Cardiac muscle cell (in vitro differentiated cells and primary cell): ENCODE data around the gene KANSL1. TPM values are rescaled to one million over a fixed set of nuclear protein-coding genes. Genes with fewer than 3 reads are reported as not detected.

Experiments
- DNase-seq, 2 donors: peaks; one replicate each; pipeline versions ENCODE4 v3.0.0 to v3.0.0-alpha.2; 2010 to 2017; ENCODE audit warnings: low read depth in 1 of 2, low spot score in 1 of 2
- H3K27ac ChIP-seq: fragments of 200-600 bp; sonication (generic); 2 replicates; pipeline ENCODE4 v1.5.1; 2016
- H3K27me3 ChIP-seq: fragments of 200-600 bp; sonication (generic); 2 replicates; pipeline ENCODE4 v1.6.0; 2016; ENCODE audit warnings: control low read depth
- H3K36me3 ChIP-seq: fragments of 200-600 bp; sonication (generic); 2 replicates; pipeline ENCODE4 v1.5.1; 2016; ENCODE audit warnings: control low read depth
- H3K4me1 ChIP-seq: fragments of 200-600 bp; sonication (generic); 2 replicates; pipeline ENCODE4 v1.8.1; 2017; ENCODE audit warnings: low read depth, mild to moderate bottlenecking, mixed run types
- H3K4me3 ChIP-seq: fragments of 200-600 bp; sonication (generic); 2 replicates; pipeline ENCODE4 v1.5.1; 2016; ENCODE audit warnings: mild to moderate bottlenecking
- H3K9me3 ChIP-seq: fragments of 200-600 bp; sonication (generic); 2 replicates; pipeline ENCODE4 v1.5.1; 2017; ENCODE audit warnings: low read depth, mild to moderate bottlenecking, control low read depth
- polyA plus RNA-seq: library from polyadenylated mRNA; unstranded; fragments of >200 nt; fragmentation: Nextera tagmentation; extraction: Ambion mirVana; gene quantifications from 2 replicates; pipeline ENCODE4 v1.2.1, GENCODE V29; 2016
- total RNA-seq: library from RNA; depleted of rRNA; stranded (reverse); fragments of >200 nt; gene quantifications from 2 replicates; pipeline ENCODE4 v1.2.3, GENCODE V29; 2016
- TF ChIP-seq, protein P1 (sequence below): IDR thresholded peaks from 2 replicates; pipeline ENCODE4 v1.5.1; 2012; ENCODE audit warnings: low read depth, mild to moderate bottlenecking, low read length

Gene KANSL1
- total and polyA plus RNA-seq, 2 experiments from 2014 or later: 52.6 to 109 TPM

DNA sequence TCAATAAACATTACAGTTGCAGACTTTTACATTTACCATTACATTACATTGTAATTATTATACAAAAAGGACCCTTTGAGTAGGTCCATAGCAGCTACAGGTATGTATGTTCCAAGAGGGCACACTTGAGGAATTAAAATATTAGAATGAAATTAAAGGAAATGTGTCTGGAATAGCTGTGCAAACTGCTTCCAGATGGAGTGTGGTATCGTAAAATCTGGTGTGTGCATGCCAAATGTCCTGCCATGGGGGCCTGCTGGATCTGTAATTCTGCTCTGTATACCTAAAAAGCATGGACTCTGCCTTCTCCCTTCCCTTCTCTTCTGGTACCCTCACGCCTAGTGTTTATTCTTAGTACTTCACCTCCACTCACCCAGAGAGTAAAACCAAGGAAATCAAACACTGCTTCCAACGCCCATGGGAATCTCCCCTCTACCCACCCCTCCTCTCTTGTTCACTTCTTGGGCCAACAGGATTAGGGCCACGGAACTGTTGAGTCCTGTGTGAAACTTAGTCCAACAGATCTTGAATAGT lies 155.4 kb downstream of the KANSL1 start:
- Histone ChIP-seq H3K36me3 (peaks cover 91% of the 10 kb centered on the region), H3K27ac (no peak overlapping the region), H3K9me3 (no peaks in the 10 kb centered on the region), H3K27me3 (no peaks in the 10 kb centered on the region), H3K4me1 (no peaks in the 10 kb centered on the region), H3K4me3 (no peak overlapping the region)
- TF ChIP-seq, protein P1, sequence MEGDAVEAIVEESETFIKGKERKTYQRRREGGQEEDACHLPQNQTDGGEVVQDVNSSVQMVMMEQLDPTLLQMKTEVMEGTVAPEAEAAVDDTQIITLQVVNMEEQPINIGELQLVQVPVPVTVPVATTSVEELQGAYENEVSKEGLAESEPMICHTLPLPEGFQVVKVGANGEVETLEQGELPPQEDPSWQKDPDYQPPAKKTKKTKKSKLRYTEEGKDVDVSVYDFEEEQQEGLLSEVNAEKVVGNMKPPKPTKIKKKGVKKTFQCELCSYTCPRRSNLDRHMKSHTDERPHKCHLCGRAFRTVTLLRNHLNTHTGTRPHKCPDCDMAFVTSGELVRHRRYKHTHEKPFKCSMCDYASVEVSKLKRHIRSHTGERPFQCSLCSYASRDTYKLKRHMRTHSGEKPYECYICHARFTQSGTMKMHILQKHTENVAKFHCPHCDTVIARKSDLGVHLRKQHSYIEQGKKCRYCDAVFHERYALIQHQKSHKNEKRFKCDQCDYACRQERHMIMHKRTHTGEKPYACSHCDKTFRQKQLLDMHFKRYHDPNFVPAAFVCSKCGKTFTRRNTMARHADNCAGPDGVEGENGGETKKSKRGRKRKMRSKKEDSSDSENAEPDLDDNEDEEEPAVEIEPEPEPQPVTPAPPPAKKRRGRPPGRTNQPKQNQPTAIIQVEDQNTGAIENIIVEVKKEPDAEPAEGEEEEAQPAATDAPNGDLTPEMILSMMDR: no peak
- DNase-seq: no peak

DNA sequence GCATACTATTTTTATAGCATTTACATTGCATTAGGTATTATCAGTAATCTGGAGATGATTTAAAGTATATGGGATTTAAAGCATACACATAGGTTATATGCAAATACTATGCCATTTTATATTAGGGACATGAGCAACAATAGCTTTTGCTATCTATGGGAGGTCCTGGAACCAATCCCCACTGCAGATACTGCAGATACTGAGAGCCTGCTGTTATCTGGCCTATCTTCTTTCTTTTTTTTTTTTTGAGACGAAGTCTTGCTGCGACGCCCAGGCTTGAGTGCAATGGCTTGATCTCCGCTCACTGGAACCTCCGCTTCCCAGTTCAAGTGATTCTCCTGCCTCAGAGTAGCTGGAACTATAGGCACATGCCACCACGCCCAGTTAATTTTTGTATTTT lies 156.7 kb downstream of the KANSL1 start:
- Histone ChIP-seq H3K27me3 (no peaks in the 10 kb centered on the region), H3K9me3 (no peaks in the 10 kb centered on the region), H3K4me3 (no peak overlapping the region), H3K4me1 (no peaks in the 10 kb centered on the region), H3K36me3 (peaks cover 94% of the 10 kb centered on the region), H3K27ac (no peak overlapping the region)
- TF ChIP-seq, protein P1: no peak
- no peak for DNase-seq

DNA sequence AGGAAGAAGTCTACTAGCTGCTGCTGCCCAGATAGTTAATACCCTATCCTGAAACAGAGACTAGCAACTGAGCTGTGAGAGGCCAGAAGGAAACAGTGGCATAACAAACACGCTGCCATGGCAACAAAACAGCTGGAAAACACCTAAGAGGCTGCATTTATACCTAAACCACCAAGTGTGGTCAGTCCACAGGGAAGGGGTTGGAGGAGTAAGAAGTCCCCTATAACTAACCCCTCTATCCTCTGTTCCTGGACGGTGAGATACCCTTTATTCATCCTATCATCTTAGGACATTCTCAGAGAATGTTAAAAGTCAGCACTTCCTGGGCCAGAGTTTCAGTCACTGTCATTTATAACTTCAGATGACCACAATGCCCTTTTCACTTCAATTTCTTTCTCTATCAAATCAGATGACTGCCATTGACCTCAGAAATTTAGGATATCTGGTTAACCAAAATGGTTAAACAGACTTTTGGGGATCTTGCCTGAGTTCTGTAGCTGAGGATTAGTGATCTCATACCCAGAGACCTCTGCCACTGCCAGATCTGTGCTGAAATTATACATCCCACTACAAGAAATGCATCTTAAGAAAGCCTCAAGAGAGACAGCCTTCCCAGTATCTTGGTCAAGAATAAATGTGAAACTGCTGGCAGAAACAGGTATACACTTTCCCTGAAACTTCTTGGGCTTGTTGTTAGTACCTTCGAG lies 158.0 kb downstream of the KANSL1 start:
- no peak for DNase-seq
- Histone ChIP-seq H3K27me3 (no peaks in the 10 kb centered on the region), H3K4me1 (no peaks in the 10 kb centered on the region), H3K4me3 (no peak overlapping the region), H3K9me3 (no peaks in the 10 kb centered on the region), H3K27ac (no peak overlapping the region), H3K36me3 (peaks cover 92% of the 10 kb centered on the region)
- TF ChIP-seq, protein P1: no peak

DNA sequence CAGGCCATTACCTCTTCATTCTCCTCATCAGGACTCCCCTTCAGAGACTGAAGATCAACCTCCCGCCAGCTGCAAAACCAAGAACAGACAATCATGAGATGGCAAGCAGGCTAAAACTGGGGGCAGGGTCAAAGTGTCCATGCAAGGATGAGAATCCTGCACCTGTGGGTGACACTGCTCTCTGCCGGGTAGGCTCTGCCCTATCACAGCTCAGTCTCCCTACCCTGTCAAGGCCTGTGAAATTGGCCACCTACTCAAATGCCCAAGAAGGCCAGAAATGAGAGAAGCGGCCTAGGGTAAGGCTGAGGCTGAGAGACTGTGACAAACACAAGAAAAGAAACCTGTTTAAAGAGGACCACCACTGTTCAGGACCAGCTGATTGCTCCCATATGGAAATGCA lies 159.8 kb downstream of the KANSL1 start:
- no peak for DNase-seq
- Histone ChIP-seq H3K9me3 (no peaks in the 10 kb centered on the region), H3K4me1 (no peaks in the 10 kb centered on the region), H3K27me3 (no peaks in the 10 kb centered on the region), H3K4me3 (no peak overlapping the region), H3K36me3 (peaks cover 75% of the 10 kb centered on the region), H3K27ac (no peak overlapping the region)
- TF ChIP-seq, protein P1: no peak

DNA sequence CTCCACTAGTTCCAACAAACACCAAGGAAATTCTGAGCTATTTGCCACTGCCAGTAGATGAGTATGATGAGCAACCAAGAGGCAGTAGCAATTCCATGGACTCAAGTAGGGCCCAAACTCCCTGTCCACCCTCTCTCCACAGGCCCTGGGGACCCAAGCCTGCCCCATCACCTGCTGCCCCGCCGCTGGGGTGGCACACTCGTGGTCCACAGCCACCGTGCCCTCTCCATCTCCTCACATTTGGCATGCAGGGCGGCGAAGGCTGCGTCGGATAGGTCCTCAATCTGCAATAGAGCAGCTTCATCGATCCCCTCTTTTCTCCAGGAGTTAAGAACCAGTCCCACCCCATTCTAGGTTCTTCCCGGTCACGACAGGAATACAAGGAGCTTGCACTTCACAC lies 160.3 kb downstream of the KANSL1 start:
- no peaks in the 10 kb centered on the region for H3K4me1 ChIP-seq
- H3K27me3 ChIP-seq: no peaks in the 10 kb centered on the region
- DNase-seq: no peak
- H3K4me3 ChIP-seq: no peak overlapping the region
- no peaks in the 10 kb centered on the region for H3K9me3 ChIP-seq
- TF ChIP-seq, protein P1: no peak
- H3K27ac ChIP-seq: no peak overlapping the region
- H3K36me3 ChIP-seq: peaks cover 70% of the 10 kb centered on the region
